K562 (cell line): ENCODE results near the gene G6PC1. TPM values are rescaled to one million over a fixed set of nuclear protein-coding genes. Genes with fewer than 3 reads are reported as not detected.

Experiments used
- ARHGAP35 ChIP-seq: fragments of 450-650 bp; IDR thresholded peaks from 2 replicates; pipeline ENCODE4 v1.6.1; 2018; ENCODE audit not compliant: partially characterized antibody
- CBX8 ChIP-seq: fragments of 200-600 bp; sonication (generic); IDR thresholded peaks from 2 replicates; pipeline ENCODE4 v1.6.1; 2012; ENCODE audit warnings: borderline replicate concordance, mixed run types, low read depth, mild to moderate bottlenecking, moderate library complexity, mixed read lengths, low read length, control low read depth, inconsistent platforms; ENCODE audit not compliant: poor library complexity, severe bottlenecking; ENCODE audit errors: extremely low read depth
- E2F3 ChIP-seq: fragments of 250-450 bp; sonication (Bioruptor Pico); IDR thresholded peaks from 2 replicates; pipeline ENCODE4 v1.4.0; 2020; ENCODE audit warnings: mild to moderate bottlenecking
- EP400 ChIP-seq: fragments of 450-650 bp; IDR thresholded peaks from 2 replicates; pipeline ENCODE4 v1.6.1; 2017; ENCODE audit warnings: antibody characterized with exemption, mild to moderate bottlenecking, moderate library complexity
- HDAC6 ChIP-seq: IDR thresholded peaks from 2 replicates; pipeline ENCODE4 v1.6.1; 2012; ENCODE audit warnings: low read depth, mild to moderate bottlenecking, control low read depth, inconsistent platforms, low read length, moderate library complexity
- KAT8 ChIP-seq: fragments of 450-650 bp; IDR thresholded peaks from 2 replicates; pipeline ENCODE4 v1.6.1; 2016; ENCODE audit warnings: low read depth, mild to moderate bottlenecking
- MEIS2 ChIP-seq: fragments of 450-650 bp; IDR thresholded peaks from 2 replicates; pipeline ENCODE4 v1.6.1; 2014; ENCODE audit warnings: mild to moderate bottlenecking; ENCODE audit not compliant: partially characterized antibody
- MTA2 ChIP-seq: fragments of 450-650 bp; IDR thresholded peaks from 2 replicates; pipeline ENCODE4 v1.6.1; 2016; ENCODE audit warnings: low read depth
- NFIC ChIP-seq: fragments of 450-650 bp; IDR thresholded peaks from 2 replicates; pipeline ENCODE4 v1.6.1; 2017; ENCODE audit warnings: mild to moderate bottlenecking, inconsistent platforms
- PML ChIP-seq: IDR thresholded peaks from 2 replicates; pipeline ENCODE4 v1.6.1; 2012; ENCODE audit warnings: low read length, inconsistent platforms
- TRIM24 ChIP-seq, 2 experiments: fragments of 450-650 bp; IDR thresholded peaks; 2 replicates each; pipeline ENCODE4 v1.6.1; 2016
- YBX1 ChIP-seq: fragments of 450-650 bp; IDR thresholded peaks from 2 replicates; pipeline ENCODE4 v1.7.1; 2016; ENCODE audit warnings: mild to moderate bottlenecking
- ZNF239 ChIP-seq: fragments of 250-450 bp; sonication (Bioruptor Pico); IDR thresholded peaks from 2 replicates; pipeline ENCODE4 v1.4.0; 2020; ENCODE audit warnings: mild to moderate bottlenecking
- polyA plus RNA-seq, 8 experiments: library from polyadenylated mRNA; depleted of rRNA in 4 of 8; stranded (reverse) in 5 of 8; unstranded in 3 of 8; fragments of >200 nt; fragmentation: Nextera tagmentation in 2 of 8; fragmentation: Illumina TruSeq in 1 of 8; extraction: Ambion mirVana in 2 of 8; extraction: Trizol in 1 of 8; gene quantifications; 2 replicates each; pipeline versions ENCODE4 v1.2.1 to v1.2.3, GENCODE V29; 2011 to 2014; ENCODE audit warnings: inconsistent platforms in 1 of 8, missing spikeins in 1 of 8
- total RNA-seq, 7 experiments: library from RNA; depleted of rRNA in 6 of 7; stranded (reverse); fragments of >200 nt in 6 of 7; fragmentation: Illumina TruSeq in 2 of 7; extraction: Trizol in 2 of 7; gene quantifications; 2 replicates each; pipeline versions ENCODE4 v1.2.1 to v1.2.3, GENCODE V29; 2011 to 2021; ENCODE audit warnings: low replicate concordance in 1 of 7
- TF ChIP-seq, protein P1 (sequence below), 2 experiments: fragments of 450-650 bp; formaldehyde crosslinking in 1 of 2; IDR thresholded peaks; 2 replicates each; pipeline versions ENCODE4 v1.4.0 to v1.6.1; 2014 to 2020; ENCODE audit warnings: mild to moderate bottlenecking in 2 of 2, borderline replicate concordance in 1 of 2, low read depth in 1 of 2
- TF ChIP-seq, protein P2 (sequence below): fragments of 250-450 bp; sonication (Bioruptor Pico); IDR thresholded peaks from 2 replicates; pipeline ENCODE4 v1.5.0; 2021; ENCODE audit warnings: mild to moderate bottlenecking, moderate library complexity
- TF ChIP-seq, protein P3 (sequence below): fragments of 450-650 bp; IDR thresholded peaks from 2 replicates; pipeline ENCODE4 v1.6.1; 2016; ENCODE audit warnings: low read depth, mild to moderate bottlenecking, moderate library complexity

The G6PC1 gene
- total and polyA plus RNA-seq, 9 of the 15 experiments (the other 6 are each of a cell fraction or from before 2014, with no cell fraction given), result not detected

DNA sequence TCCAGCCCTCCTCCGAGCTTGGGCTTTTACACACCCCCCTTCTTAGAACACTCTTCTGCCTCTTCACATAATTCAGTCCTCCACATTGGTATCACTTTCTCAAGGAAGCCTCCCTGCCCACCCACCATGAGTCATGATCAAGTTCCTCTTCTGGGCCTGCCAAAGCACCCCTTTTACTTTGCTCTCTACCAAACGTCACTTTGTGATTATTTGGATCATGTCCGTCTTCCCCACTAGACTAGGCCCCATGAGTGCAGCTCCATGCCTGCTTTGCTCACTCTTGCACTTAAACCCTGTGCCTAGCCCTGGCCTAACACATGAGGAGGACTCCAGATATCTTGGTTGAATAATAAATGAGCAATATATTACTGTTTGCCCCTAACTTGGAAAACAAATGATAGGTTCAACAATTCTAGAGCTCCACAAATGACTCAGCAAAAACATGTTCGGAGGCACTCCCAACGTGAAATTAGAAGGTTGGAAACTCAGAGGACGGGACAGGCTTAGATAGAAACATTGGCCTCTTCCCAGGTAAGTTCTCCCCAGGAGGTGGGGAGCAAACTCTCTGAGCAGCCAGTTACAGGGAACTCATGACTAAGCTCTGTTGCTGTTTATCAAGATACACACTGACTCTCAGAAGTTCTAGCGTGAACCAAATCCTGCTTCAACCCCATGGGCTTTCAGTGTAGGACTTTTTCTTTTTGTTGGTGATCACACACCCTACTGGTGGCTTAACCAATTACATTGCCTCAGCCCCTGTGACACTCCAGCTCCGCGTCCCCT, 28.3 kb downstream of the G6PC1 start (continued):
- TF ChIP-seq, protein P1, sequence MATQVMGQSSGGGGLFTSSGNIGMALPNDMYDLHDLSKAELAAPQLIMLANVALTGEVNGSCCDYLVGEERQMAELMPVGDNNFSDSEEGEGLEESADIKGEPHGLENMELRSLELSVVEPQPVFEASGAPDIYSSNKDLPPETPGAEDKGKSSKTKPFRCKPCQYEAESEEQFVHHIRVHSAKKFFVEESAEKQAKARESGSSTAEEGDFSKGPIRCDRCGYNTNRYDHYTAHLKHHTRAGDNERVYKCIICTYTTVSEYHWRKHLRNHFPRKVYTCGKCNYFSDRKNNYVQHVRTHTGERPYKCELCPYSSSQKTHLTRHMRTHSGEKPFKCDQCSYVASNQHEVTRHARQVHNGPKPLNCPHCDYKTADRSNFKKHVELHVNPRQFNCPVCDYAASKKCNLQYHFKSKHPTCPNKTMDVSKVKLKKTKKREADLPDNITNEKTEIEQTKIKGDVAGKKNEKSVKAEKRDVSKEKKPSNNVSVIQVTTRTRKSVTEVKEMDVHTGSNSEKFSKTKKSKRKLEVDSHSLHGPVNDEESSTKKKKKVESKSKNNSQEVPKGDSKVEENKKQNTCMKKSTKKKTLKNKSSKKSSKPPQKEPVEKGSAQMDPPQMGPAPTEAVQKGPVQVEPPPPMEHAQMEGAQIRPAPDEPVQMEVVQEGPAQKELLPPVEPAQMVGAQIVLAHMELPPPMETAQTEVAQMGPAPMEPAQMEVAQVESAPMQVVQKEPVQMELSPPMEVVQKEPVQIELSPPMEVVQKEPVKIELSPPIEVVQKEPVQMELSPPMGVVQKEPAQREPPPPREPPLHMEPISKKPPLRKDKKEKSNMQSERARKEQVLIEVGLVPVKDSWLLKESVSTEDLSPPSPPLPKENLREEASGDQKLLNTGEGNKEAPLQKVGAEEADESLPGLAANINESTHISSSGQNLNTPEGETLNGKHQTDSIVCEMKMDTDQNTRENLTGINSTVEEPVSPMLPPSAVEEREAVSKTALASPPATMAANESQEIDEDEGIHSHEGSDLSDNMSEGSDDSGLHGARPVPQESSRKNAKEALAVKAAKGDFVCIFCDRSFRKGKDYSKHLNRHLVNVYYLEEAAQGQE (IDR thresholded peaks at IDR 0.05; ENCODE audit: borderline replicate concordance), result peak; percentile 79
- TF ChIP-seq, protein P1 (CRISPR knock-in tag; IDR thresholded peaks at IDR 0.05; ENCODE audit: low read depth), result no peak
- TF ChIP-seq PML (0 out of 2 replicates have a peak, but pooled peaks have one; percentile 20), ZNF239 (CRISPR knock-in tag) (no peak), MEIS2 (peak; percentile 18), HDAC6 (no peak), KAT8 (no peak), MTA2 (no peak), YBX1 (no peak), CBX8 (no peak), TRIM24 (IDR thresholded peaks at IDR 0.05) (peak in 1 of 2 experiments; percentile 30; a peak in 1 of 4 replicates), ARHGAP35 (no peak), EP400 (peak; percentile 64), NFIC (peak; percentile 55; the same call in 1 of the 2 replicates), E2F3 (CRISPR knock-in tag) (no peak)
- TF ChIP-seq, protein P2, sequence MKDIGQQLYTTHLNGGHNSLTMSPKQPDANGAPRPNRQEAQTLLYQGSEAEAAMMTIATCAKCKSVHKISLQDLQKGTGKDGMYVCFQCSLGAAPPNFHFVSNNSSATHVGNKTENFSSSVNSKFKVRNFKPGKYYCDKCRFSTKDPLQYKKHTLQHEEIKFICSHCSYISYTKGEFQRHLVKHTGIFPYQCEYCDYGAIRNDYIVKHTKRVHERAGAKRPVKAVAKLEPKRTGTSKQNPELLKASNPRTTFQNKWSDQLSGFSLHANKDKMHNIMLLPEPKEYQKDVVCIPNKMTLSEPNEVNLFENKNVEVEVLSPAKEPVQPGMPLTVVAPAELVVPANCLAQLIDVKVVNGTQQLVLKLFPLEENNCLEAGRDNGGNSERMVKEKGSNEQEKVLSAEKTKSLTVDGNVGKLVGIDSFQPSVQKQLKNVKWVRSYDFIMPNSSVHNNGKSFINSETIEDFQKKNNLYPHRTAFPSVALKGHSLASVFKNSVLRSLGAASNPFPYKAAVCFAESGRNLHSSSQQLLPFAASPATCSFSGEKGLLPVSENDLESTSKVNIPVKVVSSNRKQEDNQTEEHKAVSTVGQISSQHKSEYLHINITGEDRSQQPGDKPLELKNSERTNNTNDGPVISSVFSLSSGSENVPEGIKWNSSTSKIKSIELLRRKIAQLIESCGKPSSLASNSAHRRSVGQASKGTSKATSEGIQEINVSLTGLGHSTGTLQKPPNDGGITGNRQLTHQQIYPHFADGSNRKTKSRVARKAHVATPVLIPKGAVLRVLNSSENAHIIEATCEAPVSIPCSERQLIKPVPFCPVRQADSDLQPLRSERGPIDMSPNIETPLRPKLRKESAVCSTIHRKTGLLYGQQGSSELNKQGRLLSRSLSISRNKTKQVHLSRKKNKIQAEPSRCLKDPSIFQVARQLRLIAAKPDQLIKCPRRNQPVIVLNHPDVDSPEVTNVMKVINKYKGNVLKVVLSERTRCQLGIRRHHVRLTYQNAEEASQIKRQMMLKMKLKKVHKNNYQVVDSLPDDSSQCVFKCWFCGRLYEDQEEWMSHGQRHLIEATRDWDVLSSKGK, result no peak
- TF ChIP-seq, protein P3, sequence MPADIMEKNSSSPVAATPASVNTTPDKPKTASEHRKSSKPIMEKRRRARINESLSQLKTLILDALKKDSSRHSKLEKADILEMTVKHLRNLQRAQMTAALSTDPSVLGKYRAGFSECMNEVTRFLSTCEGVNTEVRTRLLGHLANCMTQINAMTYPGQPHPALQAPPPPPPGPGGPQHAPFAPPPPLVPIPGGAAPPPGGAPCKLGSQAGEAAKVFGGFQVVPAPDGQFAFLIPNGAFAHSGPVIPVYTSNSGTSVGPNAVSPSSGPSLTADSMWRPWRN, result no peak
